AG04450 (cell line): ENCODE results near the gene WDR1. TPM values are rescaled to one million over a fixed set of nuclear protein-coding genes. Genes with fewer than 3 reads are reported as not detected.

Source experiments
- CTCF ChIA-PET: fragments of 300-600, 350-600 bp; formaldehyde crosslinking; extraction: SDS; loops from one replicate; lab custom pipeline; 2022; ENCODE audit warnings: antibody characterized with exemption, inconsistent platforms; lab: Charles Lee
- POLR2A ChIA-PET: fragments of 350-600 bp; formaldehyde crosslinking; extraction: SDS; loops from one replicate; lab custom pipeline; 2021; ENCODE audit warnings: antibody characterized with exemption, inconsistent platforms; lab: Yijun Ruan, JAX
- DNase-seq: peaks from one replicate; pipeline ENCODE4 v3.0.0-alpha.2; 2011; ENCODE audit warnings: low read depth, low spot score
- H3K27ac ChIP-seq: one replicate; pipeline ENCODE4 v1.5.1; 2012; ENCODE audit warnings: low read depth, low read length, control low read depth
- H3K27me3 ChIP-seq: one replicate; pipeline ENCODE4 v1.6.0; 2012; ENCODE audit warnings: low read length; ENCODE audit not compliant: control insufficient read depth, insufficient read depth
- H3K4me3 ChIP-seq: 2 replicates; pipeline ENCODE4 v1.5.1; 2011; ENCODE audit warnings: mild to moderate bottlenecking, low read depth, low read length, control low read depth
- H3K9me3 ChIP-seq: 2 replicates; pipeline ENCODE4 v1.5.1; 2012; ENCODE audit warnings: low read length; ENCODE audit not compliant: control insufficient read depth, insufficient read depth
- polyA plus RNA-seq: library from polyadenylated mRNA; depleted of rRNA; stranded (reverse); fragments of >200 nt; gene quantifications from 2 replicates; pipeline ENCODE4 v1.2.3, GENCODE V29; 2011
- TF ChIP-seq, protein P1 (sequence below): IDR thresholded peaks from 2 replicates; pipeline ENCODE4 v1.5.1; 2011; ENCODE audit warnings: low read depth, low read length, control low read depth, inconsistent platforms

WDR1 gene
- polyA plus RNA-seq, 1 experiment, result 735 TPM

DNA sequence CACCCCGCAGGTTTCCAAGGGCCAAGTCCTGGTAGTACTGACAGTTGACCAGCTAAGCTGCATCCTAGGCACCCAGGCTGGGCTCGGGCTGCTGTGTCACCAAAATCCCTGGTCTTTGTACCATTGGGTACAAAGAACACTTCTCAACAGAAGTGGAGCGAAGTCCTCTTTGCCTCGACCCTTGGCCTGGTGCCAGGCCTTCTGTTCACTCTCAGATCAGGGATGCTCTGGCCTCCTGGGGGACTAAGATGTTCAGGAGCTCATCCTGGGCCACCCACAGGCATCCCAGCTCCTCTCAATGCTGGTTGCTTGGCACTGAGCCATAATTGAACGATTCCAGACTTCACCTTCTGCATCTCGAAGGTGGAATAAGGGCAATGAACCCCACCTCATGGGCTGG, 81.5 kb downstream of the WDR1 start:
- no peak overlapping the region for H3K27ac ChIP-seq
- H3K4me3 ChIP-seq, result no peak overlapping the region
- peaks cover 6% of the 10 kb centered on the region for H3K27me3 ChIP-seq
- ChIA-PET POLR2A (no interaction called here), CTCF (no interaction called here)
- no peaks in the 10 kb centered on the region for H3K9me3 ChIP-seq
- TF ChIP-seq, protein P1, sequence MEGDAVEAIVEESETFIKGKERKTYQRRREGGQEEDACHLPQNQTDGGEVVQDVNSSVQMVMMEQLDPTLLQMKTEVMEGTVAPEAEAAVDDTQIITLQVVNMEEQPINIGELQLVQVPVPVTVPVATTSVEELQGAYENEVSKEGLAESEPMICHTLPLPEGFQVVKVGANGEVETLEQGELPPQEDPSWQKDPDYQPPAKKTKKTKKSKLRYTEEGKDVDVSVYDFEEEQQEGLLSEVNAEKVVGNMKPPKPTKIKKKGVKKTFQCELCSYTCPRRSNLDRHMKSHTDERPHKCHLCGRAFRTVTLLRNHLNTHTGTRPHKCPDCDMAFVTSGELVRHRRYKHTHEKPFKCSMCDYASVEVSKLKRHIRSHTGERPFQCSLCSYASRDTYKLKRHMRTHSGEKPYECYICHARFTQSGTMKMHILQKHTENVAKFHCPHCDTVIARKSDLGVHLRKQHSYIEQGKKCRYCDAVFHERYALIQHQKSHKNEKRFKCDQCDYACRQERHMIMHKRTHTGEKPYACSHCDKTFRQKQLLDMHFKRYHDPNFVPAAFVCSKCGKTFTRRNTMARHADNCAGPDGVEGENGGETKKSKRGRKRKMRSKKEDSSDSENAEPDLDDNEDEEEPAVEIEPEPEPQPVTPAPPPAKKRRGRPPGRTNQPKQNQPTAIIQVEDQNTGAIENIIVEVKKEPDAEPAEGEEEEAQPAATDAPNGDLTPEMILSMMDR, result no peak
- DNase-seq, result no peak

DNA sequence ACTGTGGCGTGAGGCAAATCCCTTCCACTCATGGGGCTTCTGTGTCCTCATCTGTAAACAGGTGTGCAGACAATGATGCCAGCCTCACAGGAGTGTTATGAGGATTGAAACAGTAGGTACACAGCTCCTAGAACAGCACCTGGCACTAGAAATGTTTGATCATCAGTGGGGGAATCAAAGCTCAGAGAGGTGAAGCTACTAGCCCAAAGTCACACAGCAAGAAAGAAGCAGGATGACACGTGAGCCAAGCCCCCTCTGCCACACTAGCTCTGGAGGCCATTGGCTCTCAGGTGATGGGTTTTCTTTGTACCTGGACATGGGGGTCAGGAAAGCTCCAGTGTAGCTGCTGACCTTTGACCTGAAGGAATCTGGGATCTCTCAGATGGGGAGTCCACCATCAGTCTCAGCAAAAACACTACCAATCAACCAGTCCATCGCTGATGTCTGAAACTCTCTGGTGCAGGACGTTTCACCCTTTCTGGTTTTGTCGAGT, 81.9 kb downstream of the WDR1 start:
- TF ChIP-seq, protein P1, result no peak
- Histone ChIP-seq H3K27ac (no peak overlapping the region), H3K4me3 (no peak overlapping the region), H3K9me3 (no peaks in the 10 kb centered on the region), H3K27me3 (peaks cover 2% of the 10 kb centered on the region)
- DNase-seq, result no peak
- POLR2A ChIA-PET, result no interaction called here
- CTCF ChIA-PET, result no interaction called here

DNA sequence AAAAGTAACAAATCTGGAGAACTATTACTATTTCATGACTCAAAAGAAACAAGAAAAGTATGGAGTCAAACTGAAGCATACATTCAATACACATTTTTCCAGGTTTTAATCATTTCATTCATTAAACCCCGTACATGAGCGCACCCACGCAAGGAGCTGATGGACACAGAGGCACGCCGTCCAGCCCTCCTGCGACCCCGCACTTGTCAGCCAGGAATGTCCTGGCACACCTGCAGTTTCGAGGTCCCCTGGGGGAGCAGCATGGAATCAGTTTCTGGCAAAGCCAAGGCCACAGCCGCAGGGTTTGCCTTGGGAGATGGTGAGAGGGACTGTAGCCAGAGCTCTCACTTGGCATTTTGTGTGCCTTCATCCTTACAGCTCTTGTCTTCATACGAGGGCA, 82.5 kb downstream of the WDR1 start:
- TF ChIP-seq, protein P1, result no peak
- Histone ChIP-seq H3K4me3 (no peak overlapping the region), H3K27me3 (peaks cover 2% of the 10 kb centered on the region), H3K27ac (no peak overlapping the region), H3K9me3 (no peaks in the 10 kb centered on the region)
- ChIA-PET POLR2A (no interaction called here), CTCF (no interaction called here)
- no peak for DNase-seq

DNA sequence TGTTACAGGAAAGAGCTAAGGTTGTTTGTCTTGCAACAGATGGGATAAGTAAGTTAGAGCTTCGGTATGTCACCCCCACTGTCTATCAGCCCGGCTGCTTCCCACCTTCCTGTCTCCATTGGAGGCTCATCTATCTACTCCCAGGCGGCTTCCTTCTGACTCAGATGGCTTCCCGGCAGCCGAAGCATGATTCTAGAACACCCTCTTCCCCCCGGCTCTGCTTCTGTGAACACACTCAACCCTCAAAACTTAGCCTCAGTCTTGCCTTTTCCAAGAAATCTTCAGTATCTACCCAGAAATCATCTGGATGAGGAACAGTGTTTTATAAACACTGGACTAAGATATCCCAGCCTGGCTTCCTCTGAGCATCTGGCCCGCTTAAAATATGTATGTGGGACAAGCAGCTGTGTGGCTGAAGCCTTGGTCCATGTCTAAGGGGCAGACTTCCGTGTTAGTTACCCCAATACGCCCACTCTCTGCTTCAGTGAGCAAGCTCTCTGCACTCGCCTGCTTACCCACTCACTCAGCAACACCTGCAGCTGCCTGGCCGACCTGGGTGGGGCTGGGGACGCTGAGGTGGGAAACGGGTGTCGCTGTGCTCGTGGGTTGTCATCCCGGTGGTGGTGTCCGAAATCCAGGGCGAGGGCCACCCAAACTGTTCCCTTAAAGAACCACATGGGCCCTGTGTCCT, 83.3 kb downstream of the WDR1 start:
- Histone ChIP-seq H3K27me3 (peaks cover 2% of the 10 kb centered on the region), H3K27ac (peak overlapping the region; percentile 47), H3K9me3 (no peaks in the 10 kb centered on the region), H3K4me3 (no peak overlapping the region)
- DNase-seq, result peak; percentile 10
- ChIA-PET POLR2A (no interaction called here), CTCF (no interaction called here)
- TF ChIP-seq, protein P1, result no peak

DNA sequence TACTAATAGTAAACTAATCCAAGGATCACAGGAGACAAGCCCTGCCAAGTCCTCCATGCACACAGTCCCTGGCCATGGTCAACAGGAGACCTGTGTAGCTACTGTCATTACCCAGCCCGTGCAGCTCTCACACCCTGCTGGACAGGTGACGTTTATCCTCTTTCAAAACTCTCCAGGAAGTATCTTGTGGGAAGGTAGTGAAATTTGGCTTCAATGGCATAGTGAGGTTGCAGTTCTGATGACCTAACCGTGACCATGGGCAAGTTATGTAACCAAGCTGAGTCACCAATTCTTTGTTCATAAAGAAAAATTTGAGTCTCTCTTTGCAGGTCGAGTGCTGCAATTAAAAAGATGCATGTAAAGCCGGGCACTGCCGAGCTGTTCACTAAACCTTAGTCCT, 84.0 kb downstream of the WDR1 start:
- no peak overlapping the region for H3K4me3 ChIP-seq
- TF ChIP-seq, protein P1, result no peak
- peaks cover 2% of the 10 kb centered on the region for H3K27me3 ChIP-seq
- CTCF ChIA-PET, result interaction anchor here (1.7 kb wide), 1 partner anchor 13 kb away, joined by 4 read pairs; no protein-coding TSS in a partner anchor
- POLR2A ChIA-PET, result no interaction called here
- no peaks in the 10 kb centered on the region for H3K9me3 ChIP-seq
- DNase-seq, result no peak
- H3K27ac ChIP-seq, result no peak overlapping the region
